GM12878 (cell line): Measurements from ENCODE around the gene POU6F2. TPM values are rescaled to one million over a fixed set of nuclear protein-coding genes. Genes with fewer than 3 reads are reported as not detected.

Source experiments
- ATAC-seq: fragments of 200-7000 bp; cut with Tn5 transposase; 3 replicates; pipeline ENCODE4 v1.9.1; 2020; ENCODE audit warnings: mild to moderate bottlenecking, moderate library complexity
- BruUV-seq: library from RNA; stranded (reverse); fragments of 400-500 nt; replicated peaks from 2 replicates; lab custom pipeline; 2021; lab: Mats Ljungman, UMichigan
- CTCF ChIA-PET: fragments of 300-600 bp; sonication (Branson Sonifier 250); formaldehyde crosslinking; extraction: SDS; loops from one replicate; lab custom pipeline; 2021; ENCODE audit warnings: inconsistent platforms; lab: Yijun Ruan, JAX
- POLR2A ChIA-PET: fragments of 350-600 bp; formaldehyde crosslinking; extraction: SDS; loops from one replicate; lab custom pipeline; 2021; ENCODE audit warnings: inconsistent platforms; lab: Charles Lee
- RAD21 ChIA-PET: fragments of 300-600 bp; sonication (Branson Sonifier 250); formaldehyde crosslinking; loops from one replicate; lab custom pipeline; 2023; ENCODE audit warnings: antibody characterized with exemption; ENCODE audit not compliant: unreplicated experiment; lab: Charles Lee
- SMC1A ChIA-PET: fragments of 300-600 bp; sonication (Branson Sonifier 250); formaldehyde crosslinking; loops from one replicate; lab custom pipeline; 2023; ENCODE audit not compliant: unreplicated experiment, uncharacterized antibody; lab: Charles Lee
- DNase-seq: peaks from one replicate; pipeline ENCODE4 v3.0.0-alpha.2; 2011; ENCODE audit warnings: low read depth, low spot score
- FAIRE-seq: peaks from 3 replicates; lab custom pipeline; 2011; peaks lifted over from hg19 to GRCh38; lab: Jason Lieb, UNC
- H2AFZ ChIP-seq: 2 replicates; pipeline ENCODE4 v1.6.0; 2011; ENCODE audit warnings: low read depth, low read length, control low read depth; ENCODE audit not compliant: control insufficient read depth
- H3K27ac ChIP-seq: 2 replicates; pipeline ENCODE4 v1.5.1; 2011; ENCODE audit warnings: control low read depth; ENCODE audit not compliant: control insufficient read depth, insufficient read depth
- H3K27me3 ChIP-seq, 2 experiments: replicated peaks in 1 of 2; 2 replicates each; pipeline versions ENCODE4 v1.6.0 to v1.6.1; 2011; ENCODE audit warnings: low read length in 1 of 2; ENCODE audit not compliant: control insufficient read depth in 2 of 2, insufficient read depth in 2 of 2
- H3K36me3 ChIP-seq, 2 experiments: 2 replicates each; pipeline ENCODE4 v1.5.1; 2011; ENCODE audit warnings: low read length in 1 of 2; ENCODE audit not compliant: control insufficient read depth in 2 of 2, insufficient read depth in 2 of 2
- H3K4me1 ChIP-seq: 2 replicates; pipeline ENCODE4 v1.6.1; 2011; ENCODE audit warnings: mild to moderate bottlenecking, low read length, moderate library complexity, mixed read lengths; ENCODE audit not compliant: control insufficient read depth, insufficient read depth
- H3K4me2 ChIP-seq: 2 replicates; pipeline ENCODE4 v1.6.0; 2011; ENCODE audit warnings: control low read depth; ENCODE audit not compliant: control insufficient read depth, insufficient read depth
- H3K4me3 ChIP-seq: fragments of 200-600 bp; sonication (generic); 2 replicates; pipeline ENCODE4 v1.5.1; 2016
- H3K79me2 ChIP-seq: 2 replicates; pipeline ENCODE4 v1.6.0; 2011; ENCODE audit warnings: low read length; ENCODE audit not compliant: control insufficient read depth, insufficient read depth
- H3K9ac ChIP-seq: 2 replicates; pipeline ENCODE4 v1.8.0; 2011; ENCODE audit warnings: low read length, control low read depth, mixed read lengths; ENCODE audit not compliant: control insufficient read depth, insufficient read depth
- H3K9me3 ChIP-seq: replicated peaks from 3 replicates; pipeline ENCODE4 v1.5.1; 2011; ENCODE audit warnings: mild to moderate bottlenecking, low read length; ENCODE audit not compliant: control insufficient read depth, insufficient read depth
- H4K20me1 ChIP-seq: 2 replicates; pipeline ENCODE4 v1.6.0; 2011; ENCODE audit not compliant: control insufficient read depth, insufficient read depth
- BHLHE40 ChIP-seq, 2 experiments: fragments of 450-650 bp in 1 of 2; IDR thresholded peaks; 2 replicates each; pipeline ENCODE4 v1.6.1; 2011 to 2017; ENCODE audit warnings: low read depth in 2 of 2, borderline replicate concordance in 1 of 2, improper control_type of control experiment in 1 of 2, low read length in 1 of 2, mild to moderate bottlenecking in 1 of 2
- BMI1 ChIP-seq: fragments of 450-650 bp; IDR thresholded peaks from 2 replicates; pipeline ENCODE4 v1.6.1; 2016; ENCODE audit warnings: mild to moderate bottlenecking, moderate library complexity, borderline replicate concordance
- CBX3 ChIP-seq: fragments of 200-600 bp; sonication (generic); IDR thresholded peaks from 2 replicates; pipeline ENCODE4 v1.6.1; 2016; ENCODE audit warnings: low read depth, borderline replicate concordance
- CREB1 ChIP-seq: IDR thresholded peaks from 2 replicates; pipeline ENCODE4 v1.6.1; 2012; ENCODE audit warnings: low read depth, mild to moderate bottlenecking, inconsistent platforms
- CREM ChIP-seq: IDR thresholded peaks from 2 replicates; pipeline ENCODE4 v1.6.1; 2014; ENCODE audit warnings: antibody characterized with exemption, low read depth
- NFYA ChIP-seq: IDR thresholded peaks from 2 replicates; pipeline ENCODE4 v1.6.1; 2011; ENCODE audit warnings: low read depth, mild to moderate bottlenecking, low read length, improper control_type of control experiment, borderline replicate concordance
- SIX5 ChIP-seq: IDR thresholded peaks from 2 replicates; pipeline ENCODE4 v1.6.1; 2011; ENCODE audit warnings: mild to moderate bottlenecking, low read depth, low read length, moderate library complexity; ENCODE audit not compliant: severe bottlenecking
- YY1 ChIP-seq: IDR thresholded peaks from 2 replicates; pipeline ENCODE4 v1.6.1; 2011; ENCODE audit warnings: low read depth, mild to moderate bottlenecking, low read length
- ZSCAN29 ChIP-seq: fragments of 450-650 bp; IDR thresholded peaks from 2 replicates; pipeline ENCODE4 v1.6.1; 2017; ENCODE audit warnings: mild to moderate bottlenecking, moderate library complexity
- WGBS: methylation state at CpG from one replicate; pipeline ENCODE4 v1.1.6; 2016; ENCODE audit warnings: low lambda C conversion rate; ENCODE audit not compliant: insufficient replicate concordance, insufficient coverage; ENCODE audit errors: missing lambda C conversion rate; 5-methylcytosine and 5-hydroxymethylcytosine counted together
- in situ Hi-C: fragments of 300-500 bp; cut with MboI; formaldehyde crosslinking; loops from 9 replicates; pipeline ENCODE4 v1.14.3; 2018; ENCODE audit warnings: mixed read lengths
- intact Hi-C: fragments of 100-400 bp; cut with micrococcal nuclease; formaldehyde crosslinking; loops from one replicate; pipeline ENCODE4 v1.14.2; 2022; ENCODE audit not compliant: unreplicated experiment
- polyA plus RNA-seq, 11 experiments: library from polyadenylated mRNA; depleted of rRNA in 4 of 11; unstranded in 6 of 11; stranded (reverse) in 5 of 11; fragments of >200 nt; fragmentation: Nextera tagmentation in 4 of 11; fragmentation: Illumina TruSeq in 1 of 11; extraction: Ambion mirVana in 4 of 11; extraction: Trizol in 1 of 11; gene quantifications; 1 replicate in 1 of 11; 2 replicates in 10 of 11; pipeline versions ENCODE4 v1.2.1 to v1.2.3, GENCODE V29; 2011 to 2016; ENCODE audit warnings: inconsistent platforms in 2 of 11, missing spikeins in 2 of 11, low read depth in 1 of 11
- total RNA-seq, 4 experiments: library from RNA; depleted of rRNA in 3 of 4; stranded (reverse); fragments of >200 nt in 3 of 4; fragmentation: Illumina TruSeq in 1 of 4; extraction: Trizol in 1 of 4; gene quantifications; 2 replicates each; pipeline versions ENCODE4 v1.2.1 to v1.2.3, GENCODE V29; 2013 to 2021
- TF ChIP-seq, protein P1 (sequence below): fragments of 450-650 bp; IDR thresholded peaks from 2 replicates; pipeline ENCODE4 v1.6.1; 2016; ENCODE audit warnings: mild to moderate bottlenecking
- TF ChIP-seq, protein P2 (sequence below): fragments of 450-650 bp; IDR thresholded peaks from 2 replicates; pipeline ENCODE4 v1.6.1; 2018; ENCODE audit warnings: borderline replicate concordance, mild to moderate bottlenecking; ENCODE audit not compliant: partially characterized antibody
- TF ChIP-seq, protein P3 (sequence below): IDR thresholded peaks from 2 replicates; pipeline ENCODE4 v1.6.1; 2011; ENCODE audit warnings: low read depth, mild to moderate bottlenecking, low read length, moderate library complexity, borderline replicate concordance; ENCODE audit errors: extremely low read depth

POU6F2 gene
- total and polyA plus RNA-seq, 10 of the 15 experiments (the other 5 are each of a cell fraction or from before 2014, with no cell fraction given): 0.10 TPM; not detected in 9

DNA sequence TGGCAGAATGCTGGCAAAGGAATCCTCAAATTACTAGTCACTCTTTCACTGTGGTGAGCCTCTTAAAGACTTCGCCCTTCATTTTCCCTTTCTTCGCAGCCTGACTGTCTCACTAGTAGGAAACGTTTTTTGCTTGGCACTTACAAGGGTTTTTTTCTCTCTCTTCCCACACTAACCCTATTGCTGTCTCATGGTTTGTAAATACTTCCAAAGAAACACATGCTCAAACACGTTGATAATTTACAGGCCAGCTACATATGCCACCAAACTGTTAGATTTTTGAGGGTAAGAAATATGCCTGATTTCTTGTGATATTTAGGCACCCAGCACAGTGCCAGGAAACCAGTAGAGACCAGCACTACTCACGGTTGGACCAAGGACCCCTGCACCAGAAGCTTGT, 340.2 kb downstream of the POU6F2 start:
- BruUV-seq: no TSS peak
- no peak overlapping the region for H2AFZ ChIP-seq
- no peaks in the 10 kb centered on the region for H3K27me3 ChIP-seq
- in situ Hi-C loops (no loop called here), intact Hi-C loops (loop anchor here (5.0 kb wide), 1 partner anchor 94 kb away; no protein-coding TSS in a partner anchor)
- H3K4me3 ChIP-seq: no peak overlapping the region
- H3K79me2 ChIP-seq: no peaks in the 10 kb centered on the region
- ChIA-PET CTCF (interaction anchor here (1.3 to 1.4 kb wide), 2 partner anchors 13 to 150 kb away, joined by 4 read pairs; no protein-coding TSS in a partner anchor), POLR2A (no interaction called here), RAD21 (interaction anchor here (1.6 kb wide), 1 partner anchor 40 kb away, joined by 5 read pairs; no protein-coding TSS in a partner anchor), SMC1A (interaction anchor here (1.2 to 2.0 kb wide), 3 partner anchors 9 to 136 kb away, joined by 3 to 6 read pairs (median 5); no protein-coding TSS in a partner anchor)
- H3K4me2 ChIP-seq: no peak overlapping the region
- 17% methylated on average over 5 of the region's 5 CpGs for WGBS
- H3K36me3 ChIP-seq: no peaks in the 10 kb centered on the region
- no peak for DNase-seq
- ATAC-seq: no peak
- H3K4me1 ChIP-seq: no peaks in the 10 kb centered on the region
- no peak overlapping the region for H3K27ac ChIP-seq
- TF ChIP-seq YY1 (no peak), ZSCAN29 (no peak), BMI1 (no peak), SIX5 (no peak), CREB1 (no peak), NFYA (no peak), CREM (no peak), CBX3 (no peak), BHLHE40 (IDR thresholded peaks at IDR 0.05; ENCODE audit: borderline replicate concordance in 1 of 2, low read depth in 2 of 2, low read length in 1 of 2) (no peak)
- TF ChIP-seq, protein P1, sequence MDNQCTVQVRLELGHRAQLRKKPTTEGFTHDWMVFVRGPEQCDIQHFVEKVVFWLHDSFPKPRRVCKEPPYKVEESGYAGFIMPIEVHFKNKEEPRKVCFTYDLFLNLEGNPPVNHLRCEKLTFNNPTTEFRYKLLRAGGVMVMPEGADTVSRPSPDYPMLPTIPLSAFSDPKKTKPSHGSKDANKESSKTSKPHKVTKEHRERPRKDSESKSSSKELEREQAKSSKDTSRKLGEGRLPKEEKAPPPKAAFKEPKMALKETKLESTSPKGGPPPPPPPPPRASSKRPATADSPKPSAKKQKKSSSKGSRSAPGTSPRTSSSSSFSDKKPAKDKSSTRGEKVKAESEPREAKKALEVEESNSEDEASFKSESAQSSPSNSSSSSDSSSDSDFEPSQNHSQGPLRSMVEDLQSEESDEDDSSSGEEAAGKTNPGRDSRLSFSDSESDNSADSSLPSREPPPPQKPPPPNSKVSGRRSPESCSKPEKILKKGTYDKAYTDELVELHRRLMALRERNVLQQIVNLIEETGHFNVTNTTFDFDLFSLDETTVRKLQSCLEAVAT: no peak
- TF ChIP-seq, protein P2, sequence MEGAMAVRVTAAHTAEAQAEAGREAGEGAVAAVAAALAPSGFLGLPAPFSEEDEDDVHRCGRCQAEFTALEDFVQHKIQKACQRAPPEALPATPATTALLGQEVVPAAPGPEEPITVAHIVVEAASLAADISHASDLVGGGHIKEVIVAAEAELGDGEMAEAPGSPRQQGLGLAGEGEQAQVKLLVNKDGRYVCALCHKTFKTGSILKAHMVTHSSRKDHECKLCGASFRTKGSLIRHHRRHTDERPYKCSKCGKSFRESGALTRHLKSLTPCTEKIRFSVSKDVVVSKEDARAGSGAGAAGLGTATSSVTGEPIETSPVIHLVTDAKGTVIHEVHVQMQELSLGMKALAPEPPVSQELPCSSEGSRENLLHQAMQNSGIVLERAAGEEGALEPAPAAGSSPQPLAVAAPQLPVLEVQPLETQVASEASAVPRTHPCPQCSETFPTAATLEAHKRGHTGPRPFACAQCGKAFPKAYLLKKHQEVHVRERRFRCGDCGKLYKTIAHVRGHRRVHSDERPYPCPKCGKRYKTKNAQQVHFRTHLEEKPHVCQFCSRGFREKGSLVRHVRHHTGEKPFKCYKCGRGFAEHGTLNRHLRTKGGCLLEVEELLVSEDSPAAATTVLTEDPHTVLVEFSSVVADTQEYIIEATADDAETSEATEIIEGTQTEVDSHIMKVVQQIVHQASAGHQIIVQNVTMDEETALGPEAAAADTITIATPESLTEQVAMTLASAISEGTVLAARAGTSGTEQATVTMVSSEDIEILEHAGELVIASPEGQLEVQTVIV: no peak
- TF ChIP-seq, protein P3, sequence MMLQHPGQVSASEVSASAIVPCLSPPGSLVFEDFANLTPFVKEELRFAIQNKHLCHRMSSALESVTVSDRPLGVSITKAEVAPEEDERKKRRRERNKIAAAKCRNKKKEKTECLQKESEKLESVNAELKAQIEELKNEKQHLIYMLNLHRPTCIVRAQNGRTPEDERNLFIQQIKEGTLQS: no peak
- no peaks in the 10 kb centered on the region for H3K9me3 ChIP-seq
- no peak overlapping the region for H3K9ac ChIP-seq
- no peaks in the 10 kb centered on the region for H4K20me1 ChIP-seq
- FAIRE-seq: no peak
